ENCODE data around the gene PPP2R5B. TPM values are rescaled to one million over a fixed set of nuclear protein-coding genes. Genes with fewer than 3 reads are reported as not detected.
A peak's percentile ranks its signal among the peaks of the same experiment; 100 is the strongest.

Gene PPP2R5B
- polyA plus RNA-seq, 1 donor from 2014 or later = 11.4 TPM

GRCh38 chr11:64924910-64925284, 408 bp downstream of the PPP2R5B start:
- no peaks in the 10 kb centered on the region for H3K27me3 Mint-ChIP-seq
- peaks cover 8 to 10% (median 9%) of the 10 kb centered on the region in 3 donors for H3K4me1 Mint-ChIP-seq
- peaks cover 2% of the 10 kb centered on the region for H3K36me3 Mint-ChIP-seq
- no peaks in the 10 kb centered on the region for H3K9me3 Mint-ChIP-seq
- peak overlapping the region in 1 of 3 donors; percentile 23 for H3K27ac Mint-ChIP-seq
- H3K4me3 Mint-ChIP-seq = peak overlapping the region; percentile 92 to 100 (median 98)

GRCh38 chr11:64925536-64926436, 1.3 kb downstream of the PPP2R5B start:
- Mint-ChIP-seq H3K4me3 (peak overlapping the region; percentile 92 to 100 (median 98)), H3K9me3 (no peaks in the 10 kb centered on the region), H3K4me1 (peaks cover 8 to 12% (median 9%) of the 10 kb centered on the region in 3 donors), H3K27ac (peak overlapping the region in 1 of 3 donors; percentile 25), H3K27me3 (no peaks in the 10 kb centered on the region), H3K36me3 (peaks cover 2% of the 10 kb centered on the region)

- Mint-ChIP-seq H3K27ac (no peak overlapping the region), H3K36me3 (peaks cover 2% of the 10 kb centered on the region), H3K4me1 (peaks cover 8 to 12% (median 9%) of the 10 kb centered on the region in 3 donors), H3K4me3 (peak overlapping the region; percentile 58 to 84 (median 71)), H3K9me3 (no peaks in the 10 kb centered on the region), H3K27me3 (no peaks in the 10 kb centered on the region)
These were observed 2.2 kb downstream of the PPP2R5B start for GRCh38 chr11:64926689-64927088.

GRCh38 chr11:64928957-64929356, 4.5 kb downstream of the PPP2R5B start:
- Mint-ChIP-seq H3K4me3 (no peak overlapping the region), H3K27ac (no peak overlapping the region), H3K9me3 (no peaks in the 10 kb centered on the region), H3K27me3 (no peaks in the 10 kb centered on the region), H3K36me3 (peaks cover 2% of the 10 kb centered on the region), H3K4me1 (peaks cover 3 to 11% (median 6%) of the 10 kb centered on the region in 3 donors)

GRCh38 chr11:64929625-64930024, 5.1 kb downstream of the PPP2R5B start:
- peaks cover 0 to 5% (median 0%) of the 10 kb centered on the region in 3 donors for H3K4me1 Mint-ChIP-seq
- H3K36me3 Mint-ChIP-seq = peaks cover 5% of the 10 kb centered on the region
- H3K4me3 Mint-ChIP-seq = no peak overlapping the region
- H3K9me3 Mint-ChIP-seq = no peaks in the 10 kb centered on the region
- H3K27ac Mint-ChIP-seq = no peak overlapping the region
- H3K27me3 Mint-ChIP-seq = no peaks in the 10 kb centered on the region

- H3K27ac Mint-ChIP-seq = no peak overlapping the region
- H3K4me3 Mint-ChIP-seq = no peak overlapping the region
- peaks cover 0 to 3% (median 0%) of the 10 kb centered on the region in 3 donors for H3K4me1 Mint-ChIP-seq
- H3K9me3 Mint-ChIP-seq = no peaks in the 10 kb centered on the region
- H3K36me3 Mint-ChIP-seq = peaks cover 5% of the 10 kb centered on the region
- H3K27me3 Mint-ChIP-seq = no peaks in the 10 kb centered on the region
These were observed 5.9 kb downstream of the PPP2R5B start for GRCh38 chr11:64930340-64930739.

GRCh38 chr11:64931290-64931689, 6.8 kb downstream of the PPP2R5B start:
- no peaks in the 10 kb centered on the region for H3K27me3 Mint-ChIP-seq
- H3K9me3 Mint-ChIP-seq = no peaks in the 10 kb centered on the region
- no peak overlapping the region for H3K27ac Mint-ChIP-seq
- peaks cover 0 to 3% (median 0%) of the 10 kb centered on the region in 3 donors for H3K4me1 Mint-ChIP-seq
- peaks cover 5% of the 10 kb centered on the region for H3K36me3 Mint-ChIP-seq
- no peak overlapping the region for H3K4me3 Mint-ChIP-seq

- peaks cover 3% of the 10 kb centered on the region for H3K36me3 Mint-ChIP-seq
- H3K4me1 Mint-ChIP-seq = peaks cover 0 to 3% (median 0%) of the 10 kb centered on the region in 3 donors
- no peaks in the 10 kb centered on the region for H3K27me3 Mint-ChIP-seq
- H3K27ac Mint-ChIP-seq = no peak overlapping the region
- H3K9me3 Mint-ChIP-seq = no peaks in the 10 kb centered on the region
- no peak overlapping the region for H3K4me3 Mint-ChIP-seq
These were observed 7.8 kb downstream of the PPP2R5B start for GRCh38 chr11:64932324-64932723.

- Mint-ChIP-seq H3K27ac (no peak overlapping the region), H3K27me3 (no peaks in the 10 kb centered on the region), H3K4me1 (peaks cover 0 to 3% (median 0%) of the 10 kb centered on the region in 3 donors), H3K36me3 (peaks cover 3% of the 10 kb centered on the region), H3K9me3 (no peaks in the 10 kb centered on the region), H3K4me3 (no peak overlapping the region)
These were observed 8.9 kb downstream of the PPP2R5B start for GRCh38 chr11:64933213-64933934.

- Mint-ChIP-seq H3K27ac (peak overlapping the region in 1 of 3 donors; percentile 63), H3K4me1 (peaks cover 0 to 3% (median 0%) of the 10 kb centered on the region in 3 donors), H3K36me3 (peaks cover 3% of the 10 kb centered on the region), H3K27me3 (no peaks in the 10 kb centered on the region), H3K9me3 (no peaks in the 10 kb centered on the region), H3K4me3 (no peak overlapping the region)
These were observed 9.6 kb downstream of the PPP2R5B start for GRCh38 chr11:64933935-64934681.

GRCh38 chr11:64934682-64935358, 10.3 kb downstream of the PPP2R5B start:
- Mint-ChIP-seq H3K4me1 (peaks cover 0 to 3% (median 0%) of the 10 kb centered on the region in 3 donors), H3K9me3 (no peaks in the 10 kb centered on the region), H3K36me3 (peaks cover 3% of the 10 kb centered on the region), H3K27me3 (no peaks in the 10 kb centered on the region), H3K4me3 (no peak overlapping the region), H3K27ac (peak overlapping the region in 1 of 3 donors; percentile 63)

GRCh38 chr11:64935359-64936081, 11.0 kb downstream of the PPP2R5B start, which contains the start of gene GPHA2:
GPHA2 (minus strand) TSS chr11:64935893; CDS start chr11:64935460, 433 bp downstream.
- H3K4me3 Mint-ChIP-seq = no peak within 1 kb of the TSS
- no peaks in the 10 kb centered on the region for H3K9me3 Mint-ChIP-seq
- peak within 1 kb of the TSS in 1 of 3 donors; percentile 63 for H3K27ac Mint-ChIP-seq
- H3K27me3 Mint-ChIP-seq = no peaks in the 10 kb centered on the region
- peaks cover 3% of the 10 kb centered on the region for H3K36me3 Mint-ChIP-seq
- H3K4me1 Mint-ChIP-seq = no peaks in the 10 kb centered on the region

- Mint-ChIP-seq H3K27me3 (no peaks in the 10 kb centered on the region), H3K4me3 (no peak overlapping the region), H3K4me1 (no peaks in the 10 kb centered on the region), H3K27ac (no peak overlapping the region), H3K36me3 (peaks cover 3% of the 10 kb centered on the region), H3K9me3 (no peaks in the 10 kb centered on the region)
These were observed 12.1 kb downstream of the PPP2R5B start for GRCh38 chr11:64936539-64936938.

Data from IgD-negative memory B cell (primary cell).